NCI-H446 treated with DMSO at 0.1 percent for 48 hours (cell line): ENCODE results near the gene CRIP2.

ENCODE experiments used
- DNase-seq: peaks from one replicate; lab custom pipeline; 2025; lab: John Stamatoyannopoulos, UW

Gene CRIP2

GRCh38 chr14:105499256-105500035 is 24.8 kb downstream of the CRIP2 start:
- DNase-seq = no peak

- DNase-seq = no peak
Measured at GRCh38 chr14:105500036-105500725, 25.6 kb downstream of the CRIP2 start.

GRCh38 chr14:105500726-105501101 is 26.1 kb downstream of the CRIP2 start:
- no peak for DNase-seq

GRCh38 chr14:105501504-105502291 is 27.1 kb downstream of the CRIP2 start:
- DNase-seq = no peak

GRCh38 chr14:105502446-105503295 is 28.1 kb downstream of the CRIP2 start:
- DNase-seq = no peak

- no peak for DNase-seq
Measured at GRCh38 chr14:105503296-105503640, 28.6 kb downstream of the CRIP2 start.

- DNase-seq = no peak
Measured at GRCh38 chr14:105503935-105504692, 29.5 kb downstream of the CRIP2 start.

GRCh38 chr14:105505101-105505500 is 30.5 kb downstream of the CRIP2 start:
- no peak for DNase-seq

- DNase-seq = no peak
Measured at GRCh38 chr14:105507247-105507646, 32.6 kb downstream of the CRIP2 start.

GRCh38 chr14:105508069-105508468 is 33.4 kb downstream of the CRIP2 start:
- DNase-seq = no peak

GRCh38 chr14:105508601-105509000 is 34.0 kb downstream of the CRIP2 start:
- DNase-seq = no peak

GRCh38 chr14:105517096-105517495 is 42.5 kb downstream of the CRIP2 start:
- no peak for DNase-seq

GRCh38 chr14:105519946-105520698 is 45.5 kb downstream of the CRIP2 start:
- no peak for DNase-seq

- DNase-seq = no peak
Measured at GRCh38 chr14:105525326-105525725, 50.7 kb downstream of the CRIP2 start.

GRCh38 chr14:105525861-105526775 is 51.5 kb downstream of the CRIP2 start, which contains the start of gene TMEM121:
Gene TMEM121, plus strand, starts transcription at chr14:105526583. Its CDS starts 2,252 bp downstream, at chr14:105528835.
- no peak for DNase-seq

- DNase-seq = no peak
Measured at GRCh38 chr14:105526776-105527380, 52.3 kb downstream of the CRIP2 start.

- no peak for DNase-seq
Measured at GRCh38 chr14:105527381-105527825, 52.8 kb downstream of the CRIP2 start.

GRCh38 chr14:105527826-105528585 is 53.4 kb downstream of the CRIP2 start:
- DNase-seq = peak; percentile 41
